Measurements from ENCODE around the gene TMEM161A. TPM values are rescaled to one million over a fixed set of nuclear protein-coding genes. Genes with fewer than 3 reads are reported as not detected.
"Not testable (repeated sequence)": the region's sequence is repeated elsewhere in the genome, so short reads cannot be mapped to it uniquely, and the experiment has no call there.

The TMEM161A gene
- total RNA-seq, 2 donors from 2014 or later: 17.6 to 33.6 TPM

GRCh38 chr19:19103167-19103566 is 35.1 kb downstream of the TMEM161A start:
- Histone ChIP-seq H3K27me3 (no peaks in the 10 kb centered on the region), H3K9ac (ENCODE audit: low read depth in 2 of 2, low read length in 2 of 2) (no peak overlapping the region), H3K36me3 (no peaks in the 10 kb centered on the region), H3K4me3 (no peak overlapping the region), H3K9me3 (no peaks in the 10 kb centered on the region), H3K27ac (no peak overlapping the region), H3K4me1 (no peaks in the 10 kb centered on the region)
- no peak for TF ChIP-seq CTCF (IDR thresholded peaks at IDR 0.05)
- DNase-seq: no peak
- intact Hi-C loops (cut with DNase I): no loop called here

- H3K36me3 ChIP-seq; H3K27ac ChIP-seq; intact Hi-C loops (cut with DNase I); H3K4me3 ChIP-seq; H3K27me3 ChIP-seq; DNase-seq; H3K4me1 ChIP-seq; H3K9ac ChIP-seq (ENCODE audit: low read depth in 2 of 2, low read length in 2 of 2); H3K9me3 ChIP-seq: not testable (repeated sequence)
Observed at GRCh38 chr19:19102566-19102965, 35.7 kb downstream of the TMEM161A start.

- H3K9me3 ChIP-seq: no peaks in the 10 kb centered on the region
- H3K4me3 ChIP-seq: no peak overlapping the region
- H3K9ac ChIP-seq (ENCODE audit: low read depth in 2 of 2, low read length in 2 of 2): no peak overlapping the region
- H3K36me3 ChIP-seq: no peaks in the 10 kb centered on the region
- no peak overlapping the region for H3K27ac ChIP-seq
- TF ChIP-seq CTCF (IDR thresholded peaks at IDR 0.05): no peak
- no peaks in the 10 kb centered on the region for H3K4me1 ChIP-seq
- intact Hi-C loops (cut with DNase I): no loop called here
- no peaks in the 10 kb centered on the region for H3K27me3 ChIP-seq
- DNase-seq: no peak
Observed at GRCh38 chr19:19101540-19101939, 36.7 kb downstream of the TMEM161A start.

GRCh38 chr19:19098703-19099632 is 39.3 kb downstream of the TMEM161A start:
- intact Hi-C loops (cut with DNase I): no loop called here
- no peaks in the 10 kb centered on the region for H3K36me3 ChIP-seq
- H3K27me3 ChIP-seq: no peaks in the 10 kb centered on the region
- no peak for TF ChIP-seq CTCF (IDR thresholded peaks at IDR 0.05)
- H3K9ac ChIP-seq (ENCODE audit: low read depth in 2 of 2, low read length in 2 of 2): no peak overlapping the region
- H3K4me1 ChIP-seq: no peaks in the 10 kb centered on the region
- no peak for DNase-seq
- no peaks in the 10 kb centered on the region for H3K9me3 ChIP-seq
- no peak overlapping the region for H3K4me3 ChIP-seq
- H3K27ac ChIP-seq: no peak overlapping the region

GRCh38 chr19:19098084-19098702 is 40.1 kb downstream of the TMEM161A start:
- intact Hi-C loops (cut with DNase I): no loop called here
- H3K27me3 ChIP-seq: no peaks in the 10 kb centered on the region
- no peak overlapping the region for H3K9ac ChIP-seq (ENCODE audit: low read depth in 2 of 2, low read length in 2 of 2)
- no peaks in the 10 kb centered on the region for H3K4me1 ChIP-seq
- no peaks in the 10 kb centered on the region for H3K36me3 ChIP-seq
- no peak for TF ChIP-seq CTCF (IDR thresholded peaks at IDR 0.05)
- no peak overlapping the region for H3K27ac ChIP-seq
- H3K4me3 ChIP-seq: no peak overlapping the region
- H3K9me3 ChIP-seq: no peaks in the 10 kb centered on the region
- no peak for DNase-seq
